ENCODE measurements around the gene MFN2.
"Not testable (repeated sequence)": the region's sequence is repeated elsewhere in the genome, so short reads cannot be mapped to it uniquely, and the experiment has no call there.

The MFN2 gene

GRCh38 chr1:11979851-11980675, at the start of gene MFN2:
Gene MFN2 (plus strand): TSS chr1:11980444. CDS start chr1:11989169, 8,725 bp downstream.
- DNase-seq (ENCODE audit: low read depth): peak; percentile 86

- DNase-seq (ENCODE audit: low read depth): no peak
Measured at GRCh38 chr1:11930571-11931445, 49.4 kb upstream of the MFN2 start.

- no peak for DNase-seq (ENCODE audit: low read depth)
Measured at GRCh38 chr1:11931845-11932244, 48.4 kb upstream of the MFN2 start.

- peak; percentile 70 for DNase-seq (ENCODE audit: low read depth)
Measured at GRCh38 chr1:11934302-11935056, 45.8 kb upstream of the MFN2 start, which contains the start of gene PLOD1. Gene PLOD1 (plus strand): TSS chr1:11934717. CDS start chr1:11934780, 63 bp downstream.

GRCh38 chr1:11935057-11935412, 45.2 kb upstream of the MFN2 start:
- DNase-seq (ENCODE audit: low read depth): no peak

GRCh38 chr1:11935733-11936132, 44.5 kb upstream of the MFN2 start:
- DNase-seq (ENCODE audit: low read depth): not testable (repeated sequence)

GRCh38 chr1:11938722-11939526, 41.3 kb upstream of the MFN2 start:
- no peak for DNase-seq (ENCODE audit: low read depth)

GRCh38 chr1:11939794-11940193, 40.5 kb upstream of the MFN2 start:
- DNase-seq (ENCODE audit: low read depth): not testable (repeated sequence)

GRCh38 chr1:11940260-11940921, 39.9 kb upstream of the MFN2 start:
- DNase-seq (ENCODE audit: low read depth): no peak

GRCh38 chr1:11942280-11942679, 38.0 kb upstream of the MFN2 start:
- no peak for DNase-seq (ENCODE audit: low read depth)

GRCh38 chr1:11943619-11944018, 36.6 kb upstream of the MFN2 start:
- no peak for DNase-seq (ENCODE audit: low read depth)

- no peak for DNase-seq (ENCODE audit: low read depth)
Measured at GRCh38 chr1:11944358-11944931, 35.8 kb upstream of the MFN2 start.

- no peak for DNase-seq (ENCODE audit: low read depth)
Measured at GRCh38 chr1:11946647-11947046, 33.6 kb upstream of the MFN2 start.

GRCh38 chr1:11948822-11949458, 31.3 kb upstream of the MFN2 start:
- no peak for DNase-seq (ENCODE audit: low read depth)

- DNase-seq (ENCODE audit: low read depth): no peak
Measured at GRCh38 chr1:11951901-11952300, 28.3 kb upstream of the MFN2 start.

- DNase-seq (ENCODE audit: low read depth): no peak
Measured at GRCh38 chr1:11952455-11953109, 27.7 kb upstream of the MFN2 start.

- no peak for DNase-seq (ENCODE audit: low read depth)
Measured at GRCh38 chr1:11955221-11955620, 25.0 kb upstream of the MFN2 start.

- DNase-seq (ENCODE audit: low read depth): no peak
Measured at GRCh38 chr1:11957398-11957797, 22.8 kb upstream of the MFN2 start.

GRCh38 chr1:11957897-11958296, 22.3 kb upstream of the MFN2 start:
- no peak for DNase-seq (ENCODE audit: low read depth)
